PFSK-1 (cell line): Measurements from ENCODE around the gene ADAMTS16.

Source experiments
- FOXP2 ChIP-seq: optimal IDR thresholded peaks from 2 replicates; pipeline ENCODE3; 2011; ENCODE audit warnings: borderline replicate concordance, control low read depth, inconsistent platforms; ENCODE audit not compliant: insufficient read depth; ENCODE audit errors: extremely low read length, extremely low read depth
- POLR2AphosphoS5 ChIP-seq: IDR thresholded peaks from 2 replicates; pipeline ENCODE4 v1.6.1; 2012; ENCODE audit warnings: low read depth, mild to moderate bottlenecking, control low read depth, low read length, moderate library complexity
- REST ChIP-seq, 2 experiments: IDR thresholded peaks; 2 replicates each; pipeline versions ENCODE4 v1.6.1 to v1.8.0; 2011 to 2012; ENCODE audit warnings: low read depth in 2 of 2, low read length in 2 of 2, control low read depth in 1 of 2, inconsistent platforms in 1 of 2, mild to moderate bottlenecking in 1 of 2, moderate library complexity in 1 of 2; ENCODE audit not compliant: insufficient read depth in 1 of 2
- SIN3A ChIP-seq: IDR thresholded peaks from 2 replicates; pipeline ENCODE4 v1.6.1; 2012; ENCODE audit warnings: mild to moderate bottlenecking, low read length, moderate library complexity, borderline replicate concordance; ENCODE audit not compliant: insufficient read depth
- TAF1 ChIP-seq: IDR thresholded peaks from 2 replicates; pipeline ENCODE4 v1.6.1; 2012; ENCODE audit warnings: low read length, control low read depth, borderline replicate concordance; ENCODE audit not compliant: insufficient read depth

DNA sequence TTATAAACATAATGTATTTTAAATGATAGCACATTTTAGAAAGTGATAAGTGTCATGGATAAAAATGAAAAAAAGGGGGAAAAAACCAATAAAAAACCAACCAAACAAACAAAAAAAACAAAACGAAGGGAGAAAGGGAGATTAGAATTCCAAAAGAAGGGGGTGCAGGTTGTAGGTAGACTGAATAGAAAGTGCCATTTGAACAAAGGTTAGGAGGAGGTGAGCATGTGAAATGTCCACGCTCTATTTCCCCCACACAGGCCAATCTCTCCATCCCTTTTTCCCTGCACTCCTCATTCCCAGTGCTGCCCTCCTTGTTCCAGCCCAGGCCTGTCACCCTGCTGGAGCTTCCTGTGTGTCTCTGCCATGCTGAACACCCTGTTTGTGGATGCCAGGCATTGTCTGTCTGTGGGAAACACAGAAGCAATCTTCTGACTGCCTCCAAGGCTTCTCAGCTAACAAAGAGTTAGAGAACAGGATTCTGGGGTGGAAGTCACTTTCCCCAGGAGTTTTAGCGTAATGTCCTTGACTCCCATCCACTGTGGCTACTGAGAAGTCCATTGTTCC is 138.8 kb downstream of the ADAMTS16 start:
- TF ChIP-seq SIN3A, result no peak
- no peak for TF ChIP-seq TAF1
- no peak for TF ChIP-seq POLR2AphosphoS5
- TF ChIP-seq REST (IDR thresholded peaks at IDR 0.05; ENCODE audit: insufficient read depth in 1 of 2, low read depth in 2 of 2, low read length in 2 of 2), result no peak
- no peak for TF ChIP-seq FOXP2
